Osteoblast (primary cell): ENCODE data around the gene HIRA. TPM values are rescaled to one million over a fixed set of nuclear protein-coding genes. Genes with fewer than 3 reads are reported as not detected.

ENCODE experiments used
- DNase-seq: peaks from one replicate; pipeline ENCODE4 v3.0.0; 2011; ENCODE audit warnings: low spot score, mixed read lengths; ENCODE audit not compliant: insufficient read length; ENCODE audit errors: missing footprints
- H2AFZ ChIP-seq: 2 replicates; pipeline ENCODE4 v1.6.0; 2011; ENCODE audit warnings: mild to moderate bottlenecking, low read length
- H3K27ac ChIP-seq: 2 replicates; pipeline ENCODE4 v1.5.1; 2011; ENCODE audit warnings: mild to moderate bottlenecking, low read depth, low read length, moderate library complexity
- H3K27me3 ChIP-seq: 2 replicates; pipeline ENCODE4 v1.6.0; 2012; ENCODE audit warnings: mild to moderate bottlenecking, control low read depth, inconsistent platforms, low read length, moderate library complexity; ENCODE audit not compliant: insufficient read depth
- H3K36me3 ChIP-seq: 2 replicates; pipeline ENCODE4 v1.5.1; 2011; ENCODE audit warnings: mild to moderate bottlenecking, low read length, control low read depth, moderate library complexity; ENCODE audit not compliant: insufficient read depth
- H3K4me1 ChIP-seq: 2 replicates; pipeline ENCODE4 v1.5.1; 2011; ENCODE audit warnings: mild to moderate bottlenecking, low read length, control low read depth, moderate library complexity; ENCODE audit not compliant: insufficient read depth
- H3K4me2 ChIP-seq: 2 replicates; pipeline ENCODE4 v1.6.0; 2011; ENCODE audit warnings: mild to moderate bottlenecking, low read length; ENCODE audit not compliant: insufficient read depth
- H3K4me3 ChIP-seq: fragments of 200-600 bp; sonication (generic); 3 replicates; pipeline ENCODE4 v1.5.1; 2012; ENCODE audit warnings: mild to moderate bottlenecking, low read length, inconsistent platforms; ENCODE audit not compliant: insufficient read depth
- H3K79me2 ChIP-seq: 2 replicates; pipeline ENCODE4 v1.6.0; 2012; ENCODE audit warnings: mild to moderate bottlenecking, low read length, control low read depth, inconsistent platforms; ENCODE audit not compliant: insufficient read depth
- H3K9me3 ChIP-seq: 2 replicates; pipeline ENCODE4 v1.5.1; 2011; ENCODE audit warnings: low read depth, low read length, control low read depth
- H4K20me1 ChIP-seq: 2 replicates; pipeline ENCODE4 v1.6.0; 2012; ENCODE audit warnings: mild to moderate bottlenecking, low read length, control low read depth; ENCODE audit not compliant: insufficient read depth
- total RNA-seq: library from RNA; depleted of rRNA; stranded (reverse); fragments of >200 nt; gene quantifications from 2 replicates; pipeline ENCODE4 v1.2.3, GENCODE V29; 2012
- TF ChIP-seq, protein P1 (sequence below): IDR thresholded peaks from 2 replicates; pipeline ENCODE4 v1.5.1; 2011; ENCODE audit warnings: mild to moderate bottlenecking, low read depth, low read length, moderate library complexity; ENCODE audit errors: extremely low read depth

HIRA gene
- total RNA-seq, 1 donor: 22.1 TPM

DNA sequence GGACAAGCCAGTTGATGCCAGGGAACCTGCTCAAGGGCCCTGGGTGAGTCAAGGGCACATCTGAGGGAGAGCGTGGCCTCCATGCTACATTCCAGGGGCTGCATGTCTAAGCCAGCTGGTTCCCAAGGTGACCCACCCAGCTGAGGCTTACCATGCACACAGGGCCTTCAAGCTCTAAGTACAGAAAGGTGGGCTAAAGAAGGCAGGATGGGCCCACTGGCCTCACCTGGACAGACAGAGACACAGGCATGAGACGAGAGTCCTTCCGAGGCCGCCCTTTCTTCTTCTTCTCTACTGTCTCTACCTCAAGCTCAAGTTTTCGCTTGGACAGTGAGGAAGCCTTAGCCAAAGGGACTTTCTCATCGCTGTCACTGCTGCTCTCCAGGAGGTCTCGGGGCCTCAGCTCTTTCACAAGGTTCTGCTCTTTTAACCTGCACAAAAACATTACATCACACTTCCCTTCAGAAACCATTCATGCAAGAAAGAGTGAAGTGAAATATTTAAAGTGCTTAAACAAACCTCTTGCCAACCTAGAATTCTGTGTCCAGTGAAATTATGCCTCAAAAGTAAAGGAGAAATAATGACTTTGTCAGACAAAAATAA lies 69.9 kb downstream of the HIRA start:
- no peak for DNase-seq
- Histone ChIP-seq H3K4me2 (no peak overlapping the region), H2AFZ (no peak overlapping the region), H3K4me1 (no peaks in the 10 kb centered on the region), H3K9me3 (no peaks in the 10 kb centered on the region), H4K20me1 (no peaks in the 10 kb centered on the region), H3K79me2 (no peaks in the 10 kb centered on the region), H3K27me3 (no peaks in the 10 kb centered on the region), H3K27ac (no peak overlapping the region), H3K36me3 (peaks cover 86% of the 10 kb centered on the region), H3K4me3 (no peak overlapping the region)
- TF ChIP-seq, protein P1, sequence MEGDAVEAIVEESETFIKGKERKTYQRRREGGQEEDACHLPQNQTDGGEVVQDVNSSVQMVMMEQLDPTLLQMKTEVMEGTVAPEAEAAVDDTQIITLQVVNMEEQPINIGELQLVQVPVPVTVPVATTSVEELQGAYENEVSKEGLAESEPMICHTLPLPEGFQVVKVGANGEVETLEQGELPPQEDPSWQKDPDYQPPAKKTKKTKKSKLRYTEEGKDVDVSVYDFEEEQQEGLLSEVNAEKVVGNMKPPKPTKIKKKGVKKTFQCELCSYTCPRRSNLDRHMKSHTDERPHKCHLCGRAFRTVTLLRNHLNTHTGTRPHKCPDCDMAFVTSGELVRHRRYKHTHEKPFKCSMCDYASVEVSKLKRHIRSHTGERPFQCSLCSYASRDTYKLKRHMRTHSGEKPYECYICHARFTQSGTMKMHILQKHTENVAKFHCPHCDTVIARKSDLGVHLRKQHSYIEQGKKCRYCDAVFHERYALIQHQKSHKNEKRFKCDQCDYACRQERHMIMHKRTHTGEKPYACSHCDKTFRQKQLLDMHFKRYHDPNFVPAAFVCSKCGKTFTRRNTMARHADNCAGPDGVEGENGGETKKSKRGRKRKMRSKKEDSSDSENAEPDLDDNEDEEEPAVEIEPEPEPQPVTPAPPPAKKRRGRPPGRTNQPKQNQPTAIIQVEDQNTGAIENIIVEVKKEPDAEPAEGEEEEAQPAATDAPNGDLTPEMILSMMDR: no peak

DNA sequence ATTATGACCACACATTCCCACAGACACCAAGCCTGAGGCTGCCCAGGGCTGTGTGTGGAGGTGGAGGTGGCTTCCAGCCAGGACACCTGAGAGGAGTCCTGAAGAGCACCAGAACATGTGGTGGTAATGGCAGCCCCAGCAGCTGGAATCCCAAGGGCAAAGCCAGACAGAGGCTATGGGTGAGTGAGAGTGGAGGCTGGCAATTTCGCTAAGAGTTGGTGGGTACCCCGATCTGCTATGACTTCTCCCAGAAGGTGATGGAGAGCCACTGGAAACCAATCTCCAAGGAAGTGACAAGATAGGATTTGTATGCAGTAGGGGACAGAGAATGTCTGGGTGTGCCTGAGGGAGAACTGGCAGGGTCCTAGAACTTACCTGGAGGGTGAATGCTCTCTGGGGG lies 70.7 kb downstream of the HIRA start:
- DNase-seq: no peak
- H3K27me3 ChIP-seq: no peaks in the 10 kb centered on the region
- H3K9me3 ChIP-seq: no peaks in the 10 kb centered on the region
- H3K36me3 ChIP-seq: peaks cover 87% of the 10 kb centered on the region
- H3K4me1 ChIP-seq: no peaks in the 10 kb centered on the region
- H3K4me3 ChIP-seq: no peak overlapping the region
- TF ChIP-seq, protein P1: no peak
- H3K4me2 ChIP-seq: no peak overlapping the region
- H2AFZ ChIP-seq: no peak overlapping the region
- H3K27ac ChIP-seq: no peak overlapping the region
- H3K79me2 ChIP-seq: no peaks in the 10 kb centered on the region
- no peaks in the 10 kb centered on the region for H4K20me1 ChIP-seq

GRCh38 chr22:19360300-19360792 lies 71.2 kb downstream of the HIRA start:
- H3K27ac ChIP-seq: no peak overlapping the region
- DNase-seq: no peak
- no peak overlapping the region for H3K4me3 ChIP-seq
- no peaks in the 10 kb centered on the region for H4K20me1 ChIP-seq
- H3K4me1 ChIP-seq: no peaks in the 10 kb centered on the region
- TF ChIP-seq, protein P1: no peak
- H3K27me3 ChIP-seq: no peaks in the 10 kb centered on the region
- H3K4me2 ChIP-seq: no peak overlapping the region
- no peaks in the 10 kb centered on the region for H3K9me3 ChIP-seq
- H3K79me2 ChIP-seq: no peaks in the 10 kb centered on the region
- H2AFZ ChIP-seq: no peak overlapping the region
- peaks cover 89% of the 10 kb centered on the region for H3K36me3 ChIP-seq

DNA sequence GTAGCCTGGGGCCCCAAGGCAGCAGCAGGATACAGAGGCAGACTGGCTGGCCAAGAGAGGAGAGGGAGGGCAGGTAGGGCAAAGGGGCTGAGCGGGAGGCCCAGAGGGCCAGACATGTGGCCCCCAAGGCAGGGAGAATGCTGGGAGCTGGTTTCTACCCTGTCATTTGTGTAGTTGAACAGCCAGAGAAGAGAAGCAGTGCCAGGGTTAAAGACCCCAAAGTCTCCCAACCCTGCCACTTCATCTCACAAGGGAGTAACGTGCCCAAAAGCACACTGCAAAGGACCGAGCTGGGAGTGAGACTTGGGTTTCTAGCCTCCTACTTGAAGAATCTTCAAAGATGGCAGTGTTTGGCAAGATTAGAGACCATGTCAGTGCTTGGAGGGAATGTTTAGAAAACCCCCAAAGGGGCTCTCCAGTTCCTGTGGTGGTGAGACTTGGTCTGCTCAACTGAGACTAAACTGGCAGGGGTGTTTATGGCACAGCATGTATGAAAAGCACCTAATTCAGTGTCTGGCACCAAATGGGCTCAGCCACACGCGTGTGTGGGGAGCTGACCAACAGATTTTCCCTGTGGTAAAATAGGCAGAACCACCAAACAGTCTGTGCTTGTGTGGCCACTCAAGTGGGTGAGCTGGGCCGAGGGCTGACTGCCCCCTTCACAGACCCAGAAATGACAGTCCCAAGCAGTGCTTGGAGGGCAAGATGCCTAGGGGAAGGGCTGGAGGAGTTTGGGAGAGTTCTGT lies 71.8 kb downstream of the HIRA start:
- DNase-seq: no peak
- Histone ChIP-seq H2AFZ (no peak overlapping the region), H3K4me3 (no peak overlapping the region), H3K27me3 (no peaks in the 10 kb centered on the region), H3K9me3 (no peaks in the 10 kb centered on the region), H3K4me2 (no peak overlapping the region), H3K79me2 (no peaks in the 10 kb centered on the region), H3K27ac (no peak overlapping the region), H3K4me1 (no peaks in the 10 kb centered on the region), H3K36me3 (peaks cover 85% of the 10 kb centered on the region), H4K20me1 (no peaks in the 10 kb centered on the region)
- TF ChIP-seq, protein P1: no peak
